Activated B cell treated with CpG ODN at 0.5 μM for 24 hours (primary cell): Measurements from ENCODE around the gene SPIRE1. TPM values are rescaled to one million over a fixed set of nuclear protein-coding genes. Genes with fewer than 3 reads are reported as not detected.

Experiments used
- ATAC-seq: fragments of 200-7000 bp; cut with Tn5 transposase; one replicate; pipeline ENCODE4 v1.10.0; 2021; ENCODE audit warnings: low read depth, mild to moderate bottlenecking, moderate library complexity
- CTCF ChIA-PET: fragments of 350-600 bp; sonication (Branson Sonifier 250); formaldehyde crosslinking; loops from one replicate; lab custom pipeline; 2021; ENCODE audit warnings: antibody characterized with exemption; lab: Charles Lee
- POLR2A ChIA-PET: fragments of 350-600 bp; sonication (Branson Sonifier 250); formaldehyde crosslinking; loops from one replicate; lab custom pipeline; 2021; ENCODE audit warnings: antibody characterized with exemption; lab: Charles Lee
- DNase-seq: peaks from one replicate; pipeline ENCODE4 v3.0.0; 2022
- H3K27ac Mint-ChIP-seq: one replicate; pipeline ENCODE4 v1.8.0; 2020; ENCODE audit warnings: mixed read lengths
- H3K27me3 Mint-ChIP-seq: one replicate; pipeline ENCODE4 v1.8.0; 2021; ENCODE audit warnings: mixed read lengths
- H3K36me3 Mint-ChIP-seq: one replicate; pipeline ENCODE4 v1.8.0; 2021; ENCODE audit warnings: low read depth, mixed read lengths
- H3K4me1 Mint-ChIP-seq: one replicate; pipeline ENCODE4 v1.8.0; 2021; ENCODE audit warnings: mixed read lengths
- H3K4me3 Mint-ChIP-seq: one replicate; pipeline ENCODE4 v1.8.0; 2020; ENCODE audit warnings: mild to moderate bottlenecking, mixed read lengths
- H3K9me3 Mint-ChIP-seq: one replicate; pipeline ENCODE4 v1.8.0; 2020; ENCODE audit warnings: mixed read lengths
- intact Hi-C: fragments of 100-400 bp; cut with micrococcal nuclease; formaldehyde crosslinking; loops from one replicate; pipeline ENCODE4 v1.15.1; 2024
- total RNA-seq: library from RNA; stranded (reverse); gene quantifications from 2 replicates; pipeline ENCODE4 v1.2.3, GENCODE V29; 2022
- TF ChIP-seq, protein P1 (sequence below): fragments of 200-600 bp; IDR thresholded peaks from one replicate; pipeline ENCODE4 v1.8.0; 2022; ENCODE audit warnings: antibody characterized with exemption, mild to moderate bottlenecking

SPIRE1 gene
- total RNA-seq, 1 donor from 2014 or later = 2.5 TPM

DNA sequence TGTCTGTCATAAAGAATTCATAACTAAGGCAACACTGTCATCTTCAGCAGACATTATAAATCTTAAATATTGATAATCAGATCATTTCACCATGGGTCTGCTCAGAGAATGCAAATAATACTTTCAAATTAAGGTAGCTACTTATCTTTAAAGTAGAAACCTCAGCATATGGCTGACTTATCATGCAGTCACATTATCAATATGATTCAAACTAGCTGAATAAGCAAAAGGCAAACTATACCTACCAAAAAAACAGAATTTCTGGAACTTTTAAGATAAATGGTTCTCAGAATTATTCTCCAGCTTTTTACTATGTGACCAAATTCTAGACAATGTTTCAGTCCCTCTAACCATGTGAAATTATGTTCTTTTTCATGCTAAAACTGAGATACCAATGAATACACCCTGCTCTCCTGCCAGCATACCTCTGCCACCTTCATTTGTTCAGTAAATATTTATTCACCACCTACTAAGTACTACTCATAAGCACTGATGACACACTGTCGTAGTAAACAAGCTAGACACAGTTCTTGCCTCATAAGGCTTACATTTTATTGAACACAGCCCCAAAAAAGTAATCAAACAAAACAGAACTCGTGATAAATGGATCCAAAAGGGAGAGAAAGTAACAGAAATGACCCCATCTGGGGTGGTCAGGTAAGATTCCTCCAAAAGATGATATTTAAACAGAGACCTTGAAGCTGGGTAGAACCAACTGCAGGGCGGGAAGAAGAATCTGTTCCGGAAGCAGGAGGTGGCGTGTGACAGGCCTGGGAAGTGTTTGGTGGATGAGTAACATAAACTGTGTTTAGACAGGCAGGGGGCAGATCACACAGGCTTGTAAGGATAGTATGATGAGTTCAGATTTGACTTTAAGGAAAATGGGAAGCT lies 17.7 kb downstream of the SPIRE1 start:
- intact Hi-C loops = no loop called here
- H3K27ac Mint-ChIP-seq = no peak overlapping the region
- POLR2A ChIA-PET = no interaction called here
- no peaks in the 10 kb centered on the region for H3K9me3 Mint-ChIP-seq
- no peak for ATAC-seq
- TF ChIP-seq, protein P1, sequence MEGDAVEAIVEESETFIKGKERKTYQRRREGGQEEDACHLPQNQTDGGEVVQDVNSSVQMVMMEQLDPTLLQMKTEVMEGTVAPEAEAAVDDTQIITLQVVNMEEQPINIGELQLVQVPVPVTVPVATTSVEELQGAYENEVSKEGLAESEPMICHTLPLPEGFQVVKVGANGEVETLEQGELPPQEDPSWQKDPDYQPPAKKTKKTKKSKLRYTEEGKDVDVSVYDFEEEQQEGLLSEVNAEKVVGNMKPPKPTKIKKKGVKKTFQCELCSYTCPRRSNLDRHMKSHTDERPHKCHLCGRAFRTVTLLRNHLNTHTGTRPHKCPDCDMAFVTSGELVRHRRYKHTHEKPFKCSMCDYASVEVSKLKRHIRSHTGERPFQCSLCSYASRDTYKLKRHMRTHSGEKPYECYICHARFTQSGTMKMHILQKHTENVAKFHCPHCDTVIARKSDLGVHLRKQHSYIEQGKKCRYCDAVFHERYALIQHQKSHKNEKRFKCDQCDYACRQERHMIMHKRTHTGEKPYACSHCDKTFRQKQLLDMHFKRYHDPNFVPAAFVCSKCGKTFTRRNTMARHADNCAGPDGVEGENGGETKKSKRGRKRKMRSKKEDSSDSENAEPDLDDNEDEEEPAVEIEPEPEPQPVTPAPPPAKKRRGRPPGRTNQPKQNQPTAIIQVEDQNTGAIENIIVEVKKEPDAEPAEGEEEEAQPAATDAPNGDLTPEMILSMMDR = no peak
- H3K27me3 Mint-ChIP-seq = peaks cover 12% of the 10 kb centered on the region
- no peaks in the 10 kb centered on the region for H3K4me1 Mint-ChIP-seq
- no peak for DNase-seq
- H3K4me3 Mint-ChIP-seq = no peak overlapping the region
- CTCF ChIA-PET = interaction anchor here (1.2 kb wide), 1 partner anchor 19 kb away, joined by 3 read pairs; no protein-coding TSS in a partner anchor
- H3K36me3 Mint-ChIP-seq = no peaks in the 10 kb centered on the region

DNA sequence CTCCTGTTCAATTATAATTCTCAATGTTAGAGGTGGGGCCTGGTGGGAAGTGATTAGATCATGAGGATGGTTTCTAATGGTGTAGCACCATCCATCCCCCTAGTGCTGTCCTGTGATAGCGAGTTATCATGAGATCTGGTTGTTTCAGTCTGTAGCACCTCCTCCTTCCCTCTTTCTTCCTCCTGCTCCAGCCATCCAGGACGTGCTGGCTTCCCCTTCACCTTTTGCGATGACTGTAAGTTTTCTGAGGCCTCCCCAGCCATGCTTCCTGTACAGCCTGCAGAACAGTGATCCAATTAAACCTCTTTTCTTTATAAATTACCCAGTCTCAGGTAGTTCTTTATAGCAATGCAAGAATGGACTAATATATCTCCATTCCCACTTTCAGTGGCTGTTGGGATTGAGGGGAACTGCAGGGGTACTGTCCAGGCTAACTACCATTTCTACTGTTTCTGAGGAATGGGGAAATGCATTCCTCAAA lies 19.2 kb downstream of the SPIRE1 start:
- Mint-ChIP-seq H3K27ac (no peak overlapping the region), H3K36me3 (no peaks in the 10 kb centered on the region), H3K9me3 (no peaks in the 10 kb centered on the region), H3K27me3 (peaks cover 12% of the 10 kb centered on the region), H3K4me1 (no peaks in the 10 kb centered on the region), H3K4me3 (no peak overlapping the region)
- intact Hi-C loops = no loop called here
- TF ChIP-seq, protein P1 = no peak
- ATAC-seq (no peak), DNase-seq (no peak)
- ChIA-PET CTCF (interaction anchor here (0.6 kb wide), 1 partner anchor 24 kb away, joined by 3 read pairs; no protein-coding TSS in a partner anchor), POLR2A (no interaction called here)

DNA sequence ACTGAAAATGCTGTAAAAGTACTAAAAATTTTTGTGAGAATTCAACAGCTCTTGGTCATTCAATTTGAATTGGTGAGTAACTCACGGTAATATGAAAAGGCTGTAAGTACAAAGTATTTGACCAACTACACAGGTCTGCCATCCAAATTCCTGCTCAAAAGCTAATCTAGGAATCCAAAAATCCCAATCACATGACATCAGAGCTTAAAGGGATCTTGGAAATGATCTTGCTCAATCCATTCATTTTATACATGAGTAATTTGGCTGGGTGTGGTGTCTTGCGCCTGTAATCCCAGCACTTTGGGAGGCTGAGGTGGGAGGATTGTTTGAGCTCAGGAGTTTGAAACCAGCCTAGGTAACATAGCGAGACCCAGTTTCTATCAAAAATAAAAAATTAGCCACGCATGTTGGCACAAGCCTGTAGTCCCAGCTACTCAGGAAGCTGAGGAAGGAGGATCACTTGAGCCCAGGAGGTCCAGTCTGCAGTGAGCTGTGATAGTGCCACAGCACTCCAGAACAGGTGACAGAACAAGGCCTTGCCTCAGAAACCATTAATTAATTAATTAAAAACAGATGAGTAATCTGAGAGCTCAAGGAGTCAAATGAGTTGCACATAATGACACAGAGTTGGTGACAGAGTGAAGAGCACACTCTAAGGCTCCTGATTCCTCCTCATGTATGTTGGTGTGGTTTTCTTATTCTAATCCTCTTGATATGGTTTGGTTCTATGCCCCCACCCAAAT lies 19.8 kb downstream of the SPIRE1 start:
- Mint-ChIP-seq H3K4me3 (no peak overlapping the region), H3K9me3 (no peaks in the 10 kb centered on the region), H3K4me1 (no peaks in the 10 kb centered on the region), H3K36me3 (no peaks in the 10 kb centered on the region), H3K27me3 (peaks cover 12% of the 10 kb centered on the region), H3K27ac (no peak overlapping the region)
- intact Hi-C loops = no loop called here
- TF ChIP-seq, protein P1 = no peak
- ChIA-PET CTCF (no interaction called here), POLR2A (no interaction called here)
- no peak for ATAC-seq
- no peak for DNase-seq

DNA sequence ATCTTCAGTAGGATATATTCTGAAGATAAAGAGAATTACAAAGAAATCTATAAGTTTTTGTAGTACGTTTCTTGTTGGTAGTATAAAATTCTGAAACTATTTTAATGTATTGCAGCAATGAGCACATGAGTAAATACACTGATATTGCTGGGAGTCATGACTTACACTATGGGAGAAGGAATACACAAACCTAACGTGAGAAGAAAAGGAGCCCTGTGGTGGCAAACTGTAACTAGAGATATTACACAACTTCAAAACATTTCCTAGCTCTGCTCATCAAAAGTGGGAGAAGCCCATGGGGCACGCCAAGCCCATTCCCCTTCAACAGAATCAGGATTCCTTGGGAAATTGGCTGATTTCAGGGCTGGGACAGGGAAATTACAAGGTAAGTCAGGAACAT lies 20.5 kb downstream of the SPIRE1 start:
- ChIA-PET CTCF (no interaction called here), POLR2A (no interaction called here)
- Mint-ChIP-seq H3K27ac (no peak overlapping the region), H3K27me3 (peaks cover 9% of the 10 kb centered on the region), H3K4me1 (no peaks in the 10 kb centered on the region), H3K9me3 (no peaks in the 10 kb centered on the region), H3K36me3 (no peaks in the 10 kb centered on the region), H3K4me3 (no peak overlapping the region)
- intact Hi-C loops = no loop called here
- no peak for ATAC-seq
- DNase-seq = no peak
- TF ChIP-seq, protein P1 = no peak
